ENCODE results near the gene BMP8A. TPM values are rescaled to one million over a fixed set of nuclear protein-coding genes. Genes with fewer than 3 reads are reported as not detected.
"Not testable (repeated sequence)": the region's sequence is repeated elsewhere in the genome, so short reads cannot be mapped to it uniquely, and the experiment has no call there.

BMP8A gene
- total RNA-seq (ENCODE audit: unreplicated experiment) = not detected
- long read RNA-seq = 0 reads

GRCh38 chr1:39491146-39491921, at the start of gene BMP8A:
BMP8A (plus strand) TSS chr1:39491636; CDS start chr1:39491992, 356 bp downstream.
- no peak within 1 kb of the TSS for H3K27ac Mint-ChIP-seq (ENCODE audit: unreplicated experiment)
- no peaks in the 10 kb centered on the region for H3K9me3 Mint-ChIP-seq (ENCODE audit: unreplicated experiment)
- TF ChIP-seq CTCF (IDR thresholded peaks at IDR 0.05; ENCODE audit: unreplicated experiment) = no peak
- no peaks in the 10 kb centered on the region for H3K4me1 Mint-ChIP-seq (ENCODE audit: unreplicated experiment)
- H3K27me3 Mint-ChIP-seq (ENCODE audit: unreplicated experiment) = peaks cover 22% of the 10 kb centered on the region
- peaks cover 4% of the 10 kb centered on the region for H3K36me3 Mint-ChIP-seq (ENCODE audit: low read depth, unreplicated experiment)
- peak within 1 kb of the TSS; percentile 74 for H3K4me3 Mint-ChIP-seq (ENCODE audit: unreplicated experiment)
- peak; percentile 70 for DNase-seq (ENCODE audit: low spot score)

- peaks cover 3% of the 10 kb centered on the region for H3K4me1 Mint-ChIP-seq (ENCODE audit: unreplicated experiment)
- H3K27me3 Mint-ChIP-seq (ENCODE audit: unreplicated experiment) = peaks cover 6% of the 10 kb centered on the region
- H3K27ac Mint-ChIP-seq (ENCODE audit: unreplicated experiment) = no peak overlapping the region
- no peak for TF ChIP-seq CTCF (IDR thresholded peaks at IDR 0.05; ENCODE audit: unreplicated experiment)
- peaks cover 54% of the 10 kb centered on the region for H3K36me3 Mint-ChIP-seq (ENCODE audit: low read depth, unreplicated experiment)
- no peak overlapping the region for H3K4me3 Mint-ChIP-seq (ENCODE audit: unreplicated experiment)
- DNase-seq (ENCODE audit: low spot score) = no peak
- H3K9me3 Mint-ChIP-seq (ENCODE audit: unreplicated experiment) = no peaks in the 10 kb centered on the region
Measured at GRCh38 chr1:39441797-39442196, 49.6 kb upstream of the BMP8A start.

GRCh38 chr1:39445573-39445972, 45.9 kb upstream of the BMP8A start:
- Mint-ChIP-seq H3K27me3 (ENCODE audit: unreplicated experiment) (peaks cover 3% of the 10 kb centered on the region), H3K4me1 (ENCODE audit: unreplicated experiment) (peaks cover 11% of the 10 kb centered on the region), H3K9me3 (ENCODE audit: unreplicated experiment) (no peaks in the 10 kb centered on the region), H3K36me3 (ENCODE audit: low read depth, unreplicated experiment) (peaks cover 54% of the 10 kb centered on the region), H3K4me3 (ENCODE audit: unreplicated experiment) (peak overlapping the region; percentile 24), H3K27ac (ENCODE audit: unreplicated experiment) (no peak overlapping the region)
- TF ChIP-seq CTCF (IDR thresholded peaks at IDR 0.05; ENCODE audit: unreplicated experiment) = no peak
- DNase-seq (ENCODE audit: low spot score) = no peak

GRCh38 chr1:39446986-39447567, 44.4 kb upstream of the BMP8A start:
- no peak for DNase-seq (ENCODE audit: low spot score)
- Mint-ChIP-seq H3K27me3 (ENCODE audit: unreplicated experiment) (peaks cover 6% of the 10 kb centered on the region), H3K9me3 (ENCODE audit: unreplicated experiment) (no peaks in the 10 kb centered on the region), H3K27ac (ENCODE audit: unreplicated experiment) (peak overlapping the region; percentile 55), H3K36me3 (ENCODE audit: low read depth, unreplicated experiment) (peaks cover 57% of the 10 kb centered on the region), H3K4me1 (ENCODE audit: unreplicated experiment) (peaks cover 11% of the 10 kb centered on the region), H3K4me3 (ENCODE audit: unreplicated experiment) (no peak overlapping the region)
- no peak for TF ChIP-seq CTCF (IDR thresholded peaks at IDR 0.05; ENCODE audit: unreplicated experiment)

- not testable (repeated sequence) for H3K27me3 Mint-ChIP-seq (ENCODE audit: unreplicated experiment); DNase-seq (ENCODE audit: low spot score); H3K4me3 Mint-ChIP-seq (ENCODE audit: unreplicated experiment); H3K27ac Mint-ChIP-seq (ENCODE audit: unreplicated experiment); H3K9me3 Mint-ChIP-seq (ENCODE audit: unreplicated experiment)
- Mint-ChIP-seq H3K4me1 (ENCODE audit: unreplicated experiment) (peaks cover 16% of the 10 kb centered on the region), H3K36me3 (ENCODE audit: low read depth, unreplicated experiment) (peaks cover 48% of the 10 kb centered on the region)
Measured at GRCh38 chr1:39450041-39450440, 41.4 kb upstream of the BMP8A start.

Measured in endothelial cell (in vitro differentiated cells).